Activated CD8-positive, alpha-beta memory T cell treated with anti-CD3 and anti-CD28 coated beads for 1 hour (primary cell): ENCODE data around the gene SLC29A1.
"Not testable (repeated sequence)": the region's sequence is repeated elsewhere in the genome, so short reads cannot be mapped to it uniquely, and the experiment has no call there.

Source experiments
- DNase-seq, 2 donors: peaks; one replicate each; pipeline ENCODE4 v3.0.0-alpha.2; 2020; ENCODE audit warnings: low read depth in 1 of 2; ENCODE audit errors: extremely low read depth in 1 of 2

The SLC29A1 gene

DNA sequence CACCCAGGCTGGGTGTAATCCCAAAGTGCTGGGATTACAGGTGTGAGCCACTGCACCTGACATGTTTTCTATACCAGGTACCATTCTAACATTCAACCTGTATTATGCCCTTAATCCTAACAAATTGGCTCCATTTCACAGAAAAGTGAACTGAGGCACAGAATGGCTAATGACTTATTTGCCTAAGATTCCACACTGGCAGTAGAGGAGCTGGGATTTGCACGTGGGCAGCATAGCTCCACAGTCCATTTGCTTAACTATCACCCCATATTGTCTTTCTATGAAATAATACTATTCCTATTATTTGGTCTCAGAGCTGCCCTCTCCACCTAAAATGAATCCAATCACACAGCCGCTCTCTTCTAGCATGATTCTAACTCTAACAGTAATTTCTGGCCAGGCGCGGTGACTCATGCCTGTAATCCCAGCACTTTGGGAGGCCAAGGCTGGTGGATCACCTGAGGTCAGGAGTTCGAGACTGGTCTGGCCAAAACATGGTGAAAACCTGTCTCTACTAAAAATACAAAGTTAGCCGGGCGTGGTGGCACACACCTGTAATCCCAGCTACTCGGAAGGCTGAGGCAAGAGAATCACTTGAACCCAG lies 30.0 kb upstream of the SLC29A1 start:
- no peak for DNase-seq

DNA sequence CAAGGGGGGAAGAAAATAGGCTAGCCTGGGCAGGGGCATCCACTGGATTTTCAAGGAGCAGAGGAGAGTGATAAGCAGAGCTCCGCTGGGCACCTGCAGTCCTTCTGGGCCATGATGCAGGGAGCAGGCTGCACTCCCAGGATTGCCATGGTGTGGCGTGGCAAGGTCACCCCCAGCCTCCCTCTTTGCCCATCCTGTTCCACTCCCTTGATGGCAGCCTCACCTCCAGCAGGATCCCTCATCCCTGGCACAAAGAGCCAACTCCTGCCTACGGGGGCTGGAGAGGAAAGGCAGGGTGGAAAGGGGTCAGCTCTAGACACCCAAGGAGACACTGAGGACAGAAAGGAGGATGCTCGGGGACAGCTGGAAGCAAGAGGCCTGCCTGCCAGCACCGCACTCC lies 29.1 kb upstream of the SLC29A1 start:
- DNase-seq: no peak

DNA sequence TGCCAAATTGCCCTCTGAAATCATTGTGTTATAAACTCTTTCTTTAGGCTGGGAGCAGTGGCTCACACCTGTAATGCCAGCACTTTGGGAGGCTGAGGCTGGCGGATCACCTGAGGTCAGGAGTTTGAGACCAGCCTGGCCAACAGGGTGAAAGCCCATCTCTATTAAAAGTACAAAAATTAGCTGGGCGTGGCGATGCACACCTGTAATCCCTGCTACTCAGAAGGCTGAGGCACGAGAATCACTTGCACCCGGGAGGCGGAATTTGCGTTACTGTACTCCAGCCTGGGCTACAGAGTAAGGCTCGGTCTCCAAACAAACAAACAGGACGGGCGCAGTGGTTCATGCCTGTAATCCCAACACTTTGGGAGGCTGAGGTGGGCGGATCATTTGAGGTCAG lies 27.0 kb upstream of the SLC29A1 start:
- not testable (repeated sequence) for DNase-seq

DNA sequence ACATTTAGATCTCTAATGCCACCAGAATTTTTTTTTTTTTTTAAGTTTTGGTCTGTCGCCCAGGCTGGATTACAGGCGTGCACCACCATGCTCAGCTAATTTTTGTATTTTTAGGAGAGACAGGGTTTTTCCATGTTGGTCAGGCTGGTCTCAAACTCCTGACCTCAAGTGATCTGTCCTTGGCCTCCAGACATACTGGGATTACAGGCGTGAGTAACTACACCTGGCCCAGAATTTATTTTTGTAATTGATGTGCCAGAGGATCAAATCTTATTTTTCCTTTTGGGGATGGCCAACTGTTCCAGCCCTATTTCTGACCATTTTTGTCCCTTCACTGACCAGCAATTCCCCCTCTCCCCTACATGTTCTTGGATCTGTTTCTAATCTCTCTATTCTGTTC lies 24.7 kb upstream of the SLC29A1 start:
- no peak for DNase-seq

DNA sequence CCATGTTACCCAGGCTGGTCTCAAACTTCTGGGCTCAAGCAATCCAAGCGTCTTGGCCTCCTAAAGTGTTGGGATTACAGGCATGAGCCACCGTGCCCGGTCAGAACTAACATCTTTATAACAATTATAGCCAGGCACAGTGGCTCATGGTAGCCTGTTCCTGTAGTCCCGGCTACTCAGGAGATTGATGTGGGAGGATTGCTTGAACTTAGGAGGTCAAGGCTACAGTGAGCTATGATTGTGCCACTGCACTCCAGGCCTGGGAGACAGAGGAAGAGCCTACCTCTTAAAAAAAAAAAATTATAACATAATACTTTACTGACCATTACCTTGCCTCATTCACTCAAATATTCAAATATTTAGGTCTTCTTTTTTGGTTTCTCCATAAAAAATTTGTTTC lies 23.5 kb upstream of the SLC29A1 start:
- no peak for DNase-seq

DNA sequence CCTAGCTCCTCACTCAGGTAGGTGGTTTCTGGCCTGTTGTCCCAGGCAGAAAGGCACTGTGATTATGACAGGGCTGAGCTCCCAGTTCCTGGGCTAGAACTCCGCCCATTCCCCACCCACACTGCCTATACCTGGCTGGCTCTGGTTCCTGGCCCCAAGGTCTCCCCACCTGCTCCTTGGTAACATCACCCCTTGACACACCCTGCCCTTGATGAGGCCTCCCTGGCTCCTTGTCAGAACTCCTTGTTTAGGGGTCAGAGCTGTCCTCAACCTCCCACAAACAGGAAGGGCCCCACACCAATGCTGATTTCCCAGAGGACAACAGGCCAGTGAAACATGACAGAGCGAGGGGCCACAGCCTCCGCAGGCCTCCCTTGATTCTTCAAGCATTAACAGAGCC lies 22.2 kb upstream of the SLC29A1 start:
- DNase-seq: no peak

DNA sequence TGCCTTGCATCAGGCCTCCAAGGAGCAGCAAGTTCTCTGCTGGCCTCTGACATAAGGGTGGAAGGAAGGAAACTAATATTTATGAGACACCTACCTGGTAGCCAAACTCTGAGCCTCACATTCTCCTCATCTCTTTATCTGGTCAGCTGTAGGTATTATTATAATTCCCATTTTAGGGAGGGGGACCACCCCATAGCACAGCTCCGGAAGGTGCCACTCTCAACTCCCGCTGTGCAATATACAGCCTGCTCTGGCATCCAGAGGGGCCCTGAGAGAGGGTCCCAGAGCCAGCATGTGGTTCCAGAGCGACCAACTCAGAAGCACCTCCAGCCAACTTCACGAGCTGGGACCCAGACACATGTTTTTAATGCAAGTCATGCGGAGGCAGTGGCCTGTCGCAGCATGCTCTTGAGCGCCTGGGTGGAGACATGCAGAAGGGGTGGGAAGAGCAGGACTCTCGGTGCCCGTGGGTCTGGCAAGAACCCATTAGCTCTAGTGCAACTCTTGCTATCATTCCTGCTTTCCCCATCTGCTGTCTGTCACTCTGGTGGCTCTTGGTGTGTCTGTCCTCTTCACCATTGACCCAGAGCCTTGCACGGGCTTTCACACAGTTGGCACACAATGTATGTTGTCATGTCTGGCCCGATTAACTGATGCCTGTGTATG lies 21.6 kb upstream of the SLC29A1 start:
- DNase-seq: no peak

DNA sequence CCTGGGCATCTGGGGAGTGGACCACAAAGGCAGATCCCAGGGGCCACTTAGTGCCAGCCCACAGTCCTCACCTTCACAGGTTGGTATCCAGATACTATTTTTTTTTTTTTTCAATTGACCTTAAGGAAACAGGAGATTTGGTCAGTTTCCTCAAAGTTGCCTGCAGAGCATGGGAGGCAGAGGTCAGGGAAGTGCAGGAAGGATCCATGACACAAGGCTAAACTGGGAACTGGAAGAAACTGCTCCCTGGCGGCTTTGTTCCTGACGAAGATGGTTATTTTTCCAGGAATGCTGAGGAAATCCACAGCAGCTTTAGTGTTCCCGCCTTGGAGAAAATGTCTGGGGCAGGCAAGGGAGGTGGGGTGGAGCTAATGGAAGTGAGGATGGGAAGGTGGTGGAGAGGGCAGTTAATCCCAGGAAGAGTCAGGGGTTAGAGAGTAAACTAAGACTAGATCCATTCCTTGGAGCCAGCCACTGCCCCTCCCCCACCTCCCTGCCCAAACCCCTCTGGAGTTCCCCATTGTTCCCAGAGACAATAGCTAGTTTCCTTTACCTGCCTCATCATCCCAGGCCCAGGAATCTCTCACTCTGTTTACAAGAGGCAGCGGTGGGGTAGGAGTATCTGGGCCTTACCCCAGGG lies 20.9 kb upstream of the SLC29A1 start:
- DNase-seq: no peak

DNA sequence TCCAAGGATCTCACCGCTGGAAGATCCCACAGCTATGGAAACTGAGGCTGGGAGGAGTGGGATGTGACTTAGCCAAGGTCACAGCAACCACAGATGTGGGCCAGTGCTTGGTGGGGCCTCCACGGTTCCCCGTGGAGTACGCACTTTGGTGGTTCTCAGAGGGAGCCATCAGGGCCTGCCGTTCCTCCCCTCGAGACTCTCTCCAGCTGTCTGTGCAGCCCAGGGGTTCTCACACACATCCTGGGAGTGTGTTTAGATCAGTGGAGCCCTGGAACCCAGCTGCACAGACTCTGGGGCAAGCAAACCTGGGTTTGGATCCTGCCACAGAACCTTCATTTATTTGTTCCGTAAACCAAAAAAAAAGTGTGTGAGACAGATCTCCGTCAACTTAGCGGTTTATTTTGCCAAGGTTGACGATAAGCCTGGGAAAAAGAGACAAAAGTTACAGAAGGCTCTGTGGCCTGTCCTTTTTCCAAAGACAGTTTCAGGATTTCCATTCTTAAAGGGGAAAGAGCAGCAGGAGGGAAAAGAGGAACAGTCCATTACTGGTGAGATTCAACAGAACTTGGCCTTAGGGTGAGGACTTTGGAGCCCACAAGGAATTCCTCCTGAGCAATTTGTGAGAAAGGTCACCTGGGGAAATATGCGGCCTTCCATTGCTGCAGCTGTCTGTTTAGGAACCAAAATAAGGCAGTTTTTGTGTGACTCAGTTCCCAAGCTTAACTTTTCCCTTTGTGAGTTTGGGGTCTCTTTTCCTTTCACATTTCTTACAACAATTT lies 20.2 kb upstream of the SLC29A1 start:
- DNase-seq: no peak

DNA sequence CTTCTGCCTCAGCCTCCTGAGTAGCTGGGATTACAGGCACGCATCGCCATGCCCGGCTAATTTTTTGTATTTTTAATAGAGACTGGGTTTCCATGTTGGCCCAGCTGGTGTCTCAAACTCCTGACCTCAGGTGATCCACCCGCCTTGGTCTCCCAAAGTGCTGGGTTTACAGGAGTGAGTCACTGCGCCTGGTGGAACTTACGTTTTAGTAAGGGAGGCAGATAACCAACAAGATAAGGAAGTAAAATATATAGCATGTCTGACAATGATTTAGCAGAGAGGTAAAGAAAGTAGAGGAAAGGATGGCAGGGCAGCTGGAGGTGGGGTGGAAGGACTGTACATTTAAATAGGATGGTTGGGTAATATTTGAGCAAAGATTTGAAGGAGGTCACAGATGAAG lies 19.4 kb upstream of the SLC29A1 start:
- no peak for DNase-seq

DNA sequence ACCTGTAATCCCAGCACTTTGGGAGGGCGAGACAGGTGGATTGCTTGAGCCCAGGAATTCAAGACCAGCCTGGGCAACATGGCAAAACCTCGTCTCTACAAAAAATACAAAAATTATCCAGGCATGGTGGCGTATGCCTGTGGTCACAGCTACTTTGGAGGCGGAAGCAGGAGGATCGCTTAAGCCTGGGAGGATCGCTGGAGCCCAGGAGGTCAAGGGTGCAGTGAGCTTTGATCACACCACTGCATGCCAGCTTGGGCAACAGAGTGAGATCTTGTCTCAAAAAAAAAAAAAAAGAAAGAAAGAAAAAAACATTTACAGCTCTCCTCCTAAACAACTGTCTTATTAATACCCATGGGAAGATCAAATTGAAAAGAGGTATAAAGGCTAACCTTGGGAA lies 15.4 kb upstream of the SLC29A1 start:
- DNase-seq: no peak

DNA sequence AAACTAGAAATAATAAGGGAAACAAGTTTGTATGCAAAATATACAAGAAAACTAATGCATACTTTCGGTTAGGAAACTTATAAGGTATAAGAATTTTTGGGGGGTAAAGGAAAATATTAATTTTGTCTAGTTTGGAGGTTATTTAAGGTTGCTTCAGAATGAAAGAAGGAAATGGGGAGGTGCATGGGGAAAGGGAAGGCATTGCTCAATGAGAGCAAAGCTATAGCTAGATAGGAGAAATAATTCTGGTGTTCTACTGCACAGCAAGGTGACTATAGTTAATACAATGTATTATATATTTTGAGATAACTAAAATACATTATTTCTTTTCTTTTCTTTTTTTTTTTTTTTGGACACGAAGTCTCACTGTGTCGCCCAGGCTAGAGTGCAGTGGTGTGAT lies 12.1 kb upstream of the SLC29A1 start:
- DNase-seq: no peak

DNA sequence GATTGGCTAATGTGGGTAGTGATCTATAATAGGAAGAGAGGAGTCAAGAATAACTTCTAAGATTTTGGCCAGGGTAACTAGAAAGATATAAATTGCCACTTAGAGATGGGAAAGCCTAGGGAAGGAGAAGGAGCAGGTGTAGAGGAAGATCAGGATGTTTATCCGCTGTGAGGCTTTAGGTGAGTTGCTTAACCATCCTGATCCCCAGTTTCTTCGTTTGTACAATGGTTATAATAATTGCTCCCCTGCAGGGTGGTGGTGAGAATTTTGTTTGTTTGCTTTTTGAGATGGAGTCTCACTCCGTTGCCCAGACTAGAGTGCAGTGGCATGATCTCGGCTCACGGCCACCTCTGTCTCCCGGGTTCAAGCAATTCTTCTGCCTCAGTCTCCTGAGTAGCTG lies 9.1 kb upstream of the SLC29A1 start:
- no peak for DNase-seq

DNA sequence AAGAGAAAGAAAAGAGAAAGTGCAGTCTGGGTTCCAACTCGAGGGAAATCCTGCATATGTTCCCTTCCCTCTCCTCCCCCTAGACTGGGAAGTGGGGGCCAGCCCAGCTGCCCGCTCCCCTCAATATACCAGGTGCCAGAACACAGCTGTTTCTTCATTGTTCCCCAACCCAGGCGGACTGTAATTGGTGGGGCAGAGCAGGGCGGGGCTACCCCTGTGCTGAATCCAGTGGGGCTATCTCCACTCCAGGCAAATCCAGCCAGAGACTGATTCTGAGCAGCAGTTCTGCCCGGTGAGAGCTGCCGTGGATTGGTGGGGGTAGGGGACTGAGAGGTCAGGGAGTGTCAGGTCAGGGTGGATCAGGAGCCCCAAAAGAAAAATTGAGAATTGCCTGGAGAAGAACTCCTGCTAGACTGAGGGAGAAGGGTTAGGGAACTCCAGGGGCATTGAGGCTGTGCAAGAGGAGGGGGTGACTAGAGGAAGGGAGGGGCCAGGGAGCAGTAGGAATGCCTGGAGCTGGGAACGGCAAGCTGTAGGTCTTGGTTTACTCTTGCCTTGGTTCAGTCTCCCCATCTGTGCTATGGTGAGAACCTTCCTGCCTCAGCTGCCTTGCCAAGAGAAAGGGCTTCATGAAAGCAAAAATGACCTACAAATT lies 6.6 kb upstream of the SLC29A1 start, which contains the start of gene MYMX:
Gene MYMX (plus strand): TSS at position 250 of the 655 bp plus-strand sequence. CDS start 546 bp downstream, outside the sequence.
- no peak for DNase-seq

DNA sequence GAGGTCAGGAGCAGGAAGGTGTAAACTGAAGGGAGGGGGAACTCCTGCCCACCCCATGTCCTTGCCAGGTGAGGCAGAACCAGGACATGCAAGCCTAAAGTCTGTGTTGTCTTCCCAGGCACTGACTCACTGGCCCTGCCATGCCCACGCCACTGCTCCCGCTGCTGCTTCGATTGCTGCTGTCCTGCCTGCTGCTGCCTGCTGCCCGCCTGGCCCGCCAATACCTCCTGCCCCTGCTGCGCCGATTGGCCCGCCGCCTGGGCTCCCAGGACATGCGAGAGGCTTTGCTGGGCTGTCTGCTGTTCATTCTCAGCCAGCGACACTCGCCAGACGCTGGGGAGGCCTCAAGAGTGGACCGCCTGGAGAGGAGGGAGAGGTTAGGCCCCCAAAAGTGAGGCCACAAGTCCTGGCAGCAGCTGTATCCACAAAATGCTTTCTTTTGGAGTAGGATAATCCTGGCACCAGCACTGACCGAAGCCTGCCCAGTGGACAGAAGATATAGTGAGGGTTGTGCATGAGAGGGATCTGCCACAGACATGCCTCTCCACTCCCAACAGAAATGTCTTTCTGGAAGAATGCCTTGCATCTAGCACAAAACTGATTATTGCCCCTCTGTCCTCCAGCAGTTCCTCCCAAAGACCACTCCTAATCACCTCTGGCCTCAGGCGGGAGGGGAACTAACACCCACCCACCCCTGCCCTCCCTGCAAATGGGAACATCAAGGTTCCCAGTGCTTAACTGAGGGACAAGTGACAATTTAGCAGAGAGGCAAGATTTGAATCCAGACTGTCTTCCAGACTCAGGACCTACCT lies 5.9 kb upstream of the SLC29A1 start:
- DNase-seq: no peak

DNA sequence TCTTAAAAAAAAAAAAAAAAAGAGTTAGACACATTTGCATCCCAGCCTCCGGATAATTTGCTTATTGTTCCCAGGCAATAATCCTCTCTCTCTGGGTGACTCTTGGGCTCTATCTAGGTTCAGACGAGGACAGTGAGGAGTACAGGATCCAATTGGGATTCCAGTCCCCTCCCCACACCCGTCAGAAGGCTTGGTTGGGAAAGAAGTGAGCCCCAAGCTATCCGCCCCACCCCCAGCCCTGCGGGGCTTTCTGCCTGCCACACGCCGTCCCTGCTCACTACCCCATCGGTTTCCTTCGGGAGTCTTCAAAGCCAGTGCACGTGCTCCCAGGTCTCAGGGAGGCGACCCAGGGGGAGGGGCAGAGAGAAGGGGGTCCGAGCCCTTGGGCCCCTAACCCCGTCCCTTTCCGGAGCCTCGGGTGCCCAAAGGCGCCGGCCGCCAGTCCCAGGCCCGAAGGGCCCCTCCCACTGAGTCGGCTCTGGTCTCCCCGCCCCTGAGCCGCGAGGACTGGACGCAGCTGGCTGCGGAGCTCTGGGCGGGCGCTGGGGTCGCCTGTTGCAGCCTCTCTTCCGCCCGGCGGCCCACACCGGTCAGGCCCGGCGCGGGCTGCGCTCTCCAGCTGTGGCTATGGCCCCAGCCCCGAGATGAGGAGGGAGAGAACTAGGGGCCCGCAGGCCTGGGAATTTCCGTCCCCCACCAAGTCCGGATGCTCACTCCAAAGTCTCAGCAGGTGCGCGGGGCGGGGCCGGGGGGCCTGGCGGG lies 4.2 kb upstream of the SLC29A1 start:
- DNase-seq: no peak

DNA sequence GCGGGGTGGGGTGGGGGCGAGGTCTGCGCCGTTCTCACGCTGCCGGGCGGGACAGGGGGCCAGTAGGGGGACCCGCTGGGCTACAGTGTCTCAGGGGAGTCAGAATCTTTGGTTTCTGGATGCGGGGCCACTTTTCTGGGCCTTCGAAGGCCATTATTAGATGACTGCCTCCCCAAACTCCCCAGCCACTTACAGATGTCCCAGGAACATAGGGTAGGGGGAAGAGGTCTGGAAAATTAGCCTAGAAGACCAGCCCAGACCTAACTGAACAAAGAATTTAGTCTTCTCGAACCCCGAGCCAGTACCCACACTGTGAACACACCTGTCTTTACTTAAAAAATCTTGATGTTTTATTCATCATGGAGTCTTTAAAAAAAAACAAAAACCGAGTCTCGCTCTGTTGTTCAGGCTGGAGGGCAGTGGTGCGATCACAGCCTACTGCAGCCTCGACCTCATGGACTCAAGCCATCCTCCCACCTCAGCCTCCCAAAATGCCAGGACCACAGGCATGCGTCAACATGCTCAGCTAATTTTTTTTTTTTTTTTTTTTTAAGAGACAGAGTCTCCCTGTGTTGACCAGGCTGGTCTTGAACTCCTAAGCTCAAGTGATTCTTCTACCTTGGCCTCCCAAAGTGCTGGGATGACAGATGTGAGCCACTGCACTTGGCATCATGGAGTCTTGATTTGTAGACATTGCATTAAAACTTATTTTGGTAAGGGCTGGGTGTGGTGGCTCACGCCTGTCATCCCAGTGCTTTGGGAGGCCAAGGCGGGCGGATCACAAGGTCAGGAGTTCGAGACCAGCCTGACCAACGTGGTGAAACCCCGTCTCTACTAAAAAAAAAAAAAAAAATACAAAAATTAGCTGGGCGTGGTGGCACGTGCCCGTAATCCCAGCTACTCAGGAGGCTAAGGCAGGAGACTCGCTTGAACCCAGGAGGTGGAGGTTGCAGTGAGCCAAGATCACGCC lies 3.3 kb upstream of the SLC29A1 start:
- DNase-seq: no peak

DNA sequence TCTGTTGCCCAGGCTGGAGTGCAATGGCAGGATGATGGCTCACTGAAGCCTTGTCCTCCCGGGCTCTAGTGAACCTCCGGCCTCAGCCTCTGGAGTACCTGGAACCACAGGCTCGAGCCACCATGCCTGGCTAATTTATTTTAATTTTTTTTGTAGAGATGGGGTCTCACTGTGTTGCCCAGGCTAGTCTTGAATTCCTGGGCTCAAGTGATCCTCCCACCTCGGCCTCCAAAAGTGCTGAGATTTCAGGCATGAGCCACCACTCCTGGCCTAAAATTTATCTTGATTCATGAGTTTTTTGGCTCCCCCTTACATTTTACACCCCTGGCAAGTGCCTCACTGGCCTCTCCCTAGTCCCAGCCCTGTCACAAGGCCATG lies 2.5 kb upstream of the SLC29A1 start:
- DNase-seq: no peak
